PC-3 (cell line): ENCODE data around the gene CCDC102A. TPM values are rescaled to one million over a fixed set of nuclear protein-coding genes. Genes with fewer than 3 reads are reported as not detected.

ENCODE experiments used
- ATAC-seq: fragments of 200-7000 bp; cut with Tn5 transposase; 2 replicates; pipeline ENCODE4 v1.9.1; 2020; ENCODE audit warnings: mild to moderate bottlenecking, moderate library complexity
- BruUV-seq: library from RNA; stranded (reverse); fragments of 400-500 nt; replicated peaks from 2 replicates; lab custom pipeline; 2021; lab: Mats Ljungman, UMichigan
- CTCF ChIA-PET: fragments of 300-600 bp; sonication (Branson Sonifier 250); formaldehyde crosslinking; loops from one replicate; lab custom pipeline; 2022; ENCODE audit warnings: antibody characterized with exemption; lab: Charles Lee
- POLR2A ChIA-PET: fragments of 300-600 bp; sonication (Branson Sonifier 250); formaldehyde crosslinking; loops from one replicate; lab custom pipeline; 2022; ENCODE audit warnings: antibody characterized with exemption; ENCODE audit not compliant: unreplicated experiment; lab: Charles Lee
- DNase-seq: peaks from one replicate; pipeline ENCODE4 v3.0.0-alpha.2; 2015
- H2AFZ ChIP-seq: fragments of 300-600 bp; sonication (generic); 2 replicates; pipeline ENCODE4 v1.6.0; 2016; ENCODE audit warnings: antibody characterized with exemption, low read length
- H3F3A ChIP-seq: fragments of 300-600 bp; sonication (generic); one replicate; pipeline ENCODE4 v1.6.0; 2017; ENCODE audit warnings: antibody characterized with exemption, low read length, control low read depth, mild to moderate bottlenecking; ENCODE audit not compliant: unreplicated experiment
- H3K27ac ChIP-seq: fragments of 300-600 bp; sonication (generic); 2 replicates; pipeline ENCODE4 v1.5.1; 2016; ENCODE audit warnings: mild to moderate bottlenecking, low read length
- H3K27me3 ChIP-seq: fragments of 300-600 bp; sonication (generic); 2 replicates; pipeline ENCODE4 v1.6.1; 2016; ENCODE audit warnings: low read length, mixed read lengths
- H3K36me3 ChIP-seq: fragments of 300-600 bp; sonication (generic); 2 replicates; pipeline ENCODE4 v1.6.1; 2016; ENCODE audit warnings: low read depth, mixed run types, low read length, mixed read lengths
- H3K4me1 ChIP-seq: fragments of 300-600 bp; sonication (generic); 2 replicates; pipeline ENCODE4 v1.5.1; 2016; ENCODE audit warnings: low read length; ENCODE audit not compliant: insufficient read depth
- H3K4me2 ChIP-seq: fragments of 300-600 bp; sonication (generic); 2 replicates; pipeline ENCODE4 v1.6.0; 2016; ENCODE audit warnings: low read length
- H3K4me3 ChIP-seq: fragments of 300-600 bp; sonication (generic); 2 replicates; pipeline ENCODE4 v1.5.1; 2016; ENCODE audit warnings: mild to moderate bottlenecking, low read length, mixed read lengths
- H3K79me2 ChIP-seq: fragments of 300-600 bp; sonication (generic); 2 replicates; pipeline ENCODE4 v1.6.1; 2017; ENCODE audit warnings: low read length, mixed read lengths
- H3K9ac ChIP-seq: fragments of 300-600 bp; sonication (generic); 2 replicates; pipeline ENCODE4 v1.6.0; 2016; ENCODE audit warnings: mild to moderate bottlenecking, low read length
- H3K9me2 ChIP-seq: fragments of 300-600 bp; sonication (generic); replicated peaks from 2 replicates; pipeline ENCODE4 v1.6.1; 2016; ENCODE audit warnings: mixed run types, low read length, mixed read lengths
- H3K9me3 ChIP-seq: fragments of 300-600 bp; sonication (generic); 2 replicates; pipeline ENCODE4 v1.6.1; 2016; ENCODE audit warnings: low read length, mixed read lengths
- H4K20me1 ChIP-seq: fragments of 300-600 bp; sonication (generic); 2 replicates; pipeline ENCODE4 v1.6.1; 2016; ENCODE audit warnings: low read length, mixed read lengths
- CTCF ChIP-seq: fragments of 300-600 bp; sonication (generic); conservative IDR thresholded peaks from 2 replicates; pipeline ENCODE4 v1.5.1; 2017; ENCODE audit warnings: antibody characterized with exemption, low read depth, mild to moderate bottlenecking, low read length
- EZH2 ChIP-seq: fragments of 300-600 bp; sonication (generic); IDR thresholded peaks from one replicate; pipeline ENCODE4 v1.6.1; 2017; ENCODE audit warnings: antibody characterized with exemption, mild to moderate bottlenecking, low read length; ENCODE audit not compliant: unreplicated experiment
- EZH2phosphoT487 ChIP-seq: fragments of 300-600 bp; sonication (generic); IDR thresholded peaks from 2 replicates; pipeline ENCODE4 v1.6.1; 2018; ENCODE audit warnings: mild to moderate bottlenecking, antibody characterized with exemption, low read length, borderline replicate concordance
- intact Hi-C: fragments of 100-400 bp; cut with micrococcal nuclease; formaldehyde crosslinking; loops from 2 replicates; pipeline ENCODE4 v1.9.0; 2023
- total RNA-seq: library from RNA; depleted of rRNA; stranded (reverse); fragments of >200 nt; gene quantifications from 2 replicates; pipeline ENCODE4 v1.2.3, GENCODE V29; 2014

Gene CCDC102A
- total RNA-seq, 1 experiment from 2014 or later, result 12.7 TPM

- no peak overlapping the region for H3K9ac ChIP-seq
- no peaks in the 10 kb centered on the region for H3K9me3 ChIP-seq
- no peaks in the 10 kb centered on the region; the same call in 1 of the 2 replicates for H3K4me1 ChIP-seq
- H3K4me3 ChIP-seq, result no peak overlapping the region
- no peak overlapping the region for H3K4me2 ChIP-seq
- CTCF ChIA-PET, result no interaction called here
- H3K27ac ChIP-seq, result no peak overlapping the region
- H3F3A ChIP-seq, result no peaks in the 10 kb centered on the region
- ATAC-seq (no peak), DNase-seq (no peak)
- no peaks in the 10 kb centered on the region for H3K79me2 ChIP-seq
- H2AFZ ChIP-seq, result no peak overlapping the region
- POLR2A ChIA-PET, result interaction anchor here (0.5 kb wide), 1 partner anchor 990 kb away, joined by 4 read pairs; no protein-coding TSS in a partner anchor
- H3K27me3 ChIP-seq, result no peaks in the 10 kb centered on the region
- TF ChIP-seq EZH2 (no peak), CTCF (no peak), EZH2phosphoT487 (no peak)
- BruUV-seq, result no TSS peak
- no peaks in the 10 kb centered on the region for H3K9me2 ChIP-seq
- no peaks in the 10 kb centered on the region for H4K20me1 ChIP-seq
- no peaks in the 10 kb centered on the region for H3K36me3 ChIP-seq
- intact Hi-C loops, result no loop called here
Observed at GRCh38 chr16:57540906-57541753, 4.8 kb upstream of the CCDC102A start.

- H3K9me3 ChIP-seq, result no peaks in the 10 kb centered on the region
- DNase-seq (no peak), ATAC-seq (no peak)
- H3K27me3 ChIP-seq, result no peaks in the 10 kb centered on the region
- H4K20me1 ChIP-seq, result no peaks in the 10 kb centered on the region
- H3K27ac ChIP-seq, result no peak overlapping the region
- no peaks in the 10 kb centered on the region for H3F3A ChIP-seq
- CTCF ChIA-PET, result no interaction called here
- intact Hi-C loops, result no loop called here
- H3K4me3 ChIP-seq, result no peak overlapping the region
- no TSS peak for BruUV-seq
- no peaks in the 10 kb centered on the region; the same call in 1 of the 2 replicates for H3K4me1 ChIP-seq
- H3K36me3 ChIP-seq, result no peaks in the 10 kb centered on the region
- no peak overlapping the region for H3K4me2 ChIP-seq
- H3K9ac ChIP-seq, result no peak overlapping the region
- POLR2A ChIA-PET, result no interaction called here
- no peaks in the 10 kb centered on the region for H3K79me2 ChIP-seq
- TF ChIP-seq EZH2 (no peak), EZH2phosphoT487 (no peak), CTCF (no peak)
- H2AFZ ChIP-seq, result no peak overlapping the region
- H3K9me2 ChIP-seq, result no peaks in the 10 kb centered on the region
Observed at GRCh38 chr16:57540387-57540786, 4.0 kb upstream of the CCDC102A start.
